ENCODE measurements around the gene PLAC8.

Gene PLAC8

DNA sequence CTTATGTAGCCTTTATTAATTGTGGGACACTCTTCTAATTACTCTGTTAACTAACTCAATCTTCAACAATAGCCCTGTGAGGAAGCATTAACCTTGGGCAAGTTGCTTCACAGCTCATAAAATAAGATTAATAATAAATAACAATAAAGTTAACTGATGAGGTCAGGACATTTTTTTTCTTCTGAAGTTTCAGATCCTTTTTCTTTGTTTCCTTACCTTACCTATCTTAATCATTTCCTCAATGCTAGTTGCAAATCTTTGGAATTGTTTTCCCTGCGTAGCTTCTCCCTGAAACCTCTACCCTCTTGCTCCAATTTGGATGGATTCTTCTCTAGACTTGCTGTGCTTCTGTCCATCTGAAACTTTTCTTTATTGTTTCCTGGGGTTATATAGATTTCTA, 17.5 kb upstream of the PLAC8 start:
- TF ChIP-seq, protein P1, sequence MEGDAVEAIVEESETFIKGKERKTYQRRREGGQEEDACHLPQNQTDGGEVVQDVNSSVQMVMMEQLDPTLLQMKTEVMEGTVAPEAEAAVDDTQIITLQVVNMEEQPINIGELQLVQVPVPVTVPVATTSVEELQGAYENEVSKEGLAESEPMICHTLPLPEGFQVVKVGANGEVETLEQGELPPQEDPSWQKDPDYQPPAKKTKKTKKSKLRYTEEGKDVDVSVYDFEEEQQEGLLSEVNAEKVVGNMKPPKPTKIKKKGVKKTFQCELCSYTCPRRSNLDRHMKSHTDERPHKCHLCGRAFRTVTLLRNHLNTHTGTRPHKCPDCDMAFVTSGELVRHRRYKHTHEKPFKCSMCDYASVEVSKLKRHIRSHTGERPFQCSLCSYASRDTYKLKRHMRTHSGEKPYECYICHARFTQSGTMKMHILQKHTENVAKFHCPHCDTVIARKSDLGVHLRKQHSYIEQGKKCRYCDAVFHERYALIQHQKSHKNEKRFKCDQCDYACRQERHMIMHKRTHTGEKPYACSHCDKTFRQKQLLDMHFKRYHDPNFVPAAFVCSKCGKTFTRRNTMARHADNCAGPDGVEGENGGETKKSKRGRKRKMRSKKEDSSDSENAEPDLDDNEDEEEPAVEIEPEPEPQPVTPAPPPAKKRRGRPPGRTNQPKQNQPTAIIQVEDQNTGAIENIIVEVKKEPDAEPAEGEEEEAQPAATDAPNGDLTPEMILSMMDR (IDR thresholded peaks at IDR 0.05; ENCODE audit: low read depth, low read length, missing control alignments) = no peak
- H3K27ac ChIP-seq = no peak overlapping the region
- no peak overlapping the region for H3K4me3 ChIP-seq (ENCODE audit: low read depth, low read length)
- no peaks in the 10 kb centered on the region for H3K27me3 ChIP-seq (replicated peaks)
- in situ Hi-C loops (cut with HindIII; ENCODE audit: low pct_ligation_motif_present, low sequenced_read_pairs) = no loop called here
- no peaks in the 10 kb centered on the region for H3K36me3 ChIP-seq (replicated peaks)
- DNase-seq = no peak

GRCh38 chr4:83129264-83129663, 14.7 kb upstream of the PLAC8 start:
- DNase-seq = no peak
- in situ Hi-C loops (cut with HindIII; ENCODE audit: low pct_ligation_motif_present, low sequenced_read_pairs) = no loop called here
- H3K27me3 ChIP-seq (replicated peaks) = no peaks in the 10 kb centered on the region
- TF ChIP-seq, protein P1 (IDR thresholded peaks at IDR 0.05; ENCODE audit: low read depth, low read length, missing control alignments) = no peak
- H3K36me3 ChIP-seq (replicated peaks) = no peaks in the 10 kb centered on the region
- no peak overlapping the region for H3K4me3 ChIP-seq (ENCODE audit: low read depth, low read length)
- no peak overlapping the region for H3K27ac ChIP-seq

- peak overlapping the region; percentile 32 for H3K27ac ChIP-seq
- H3K36me3 ChIP-seq (replicated peaks) = no peaks in the 10 kb centered on the region
- no peaks in the 10 kb centered on the region for H3K27me3 ChIP-seq (replicated peaks)
- peak; percentile 89 for DNase-seq
- in situ Hi-C loops (cut with HindIII; ENCODE audit: low pct_ligation_motif_present, low sequenced_read_pairs) = no loop called here
- no peak overlapping the region for H3K4me3 ChIP-seq (ENCODE audit: low read depth, low read length)
- TF ChIP-seq, protein P1 (IDR thresholded peaks at IDR 0.05; ENCODE audit: low read depth, low read length, missing control alignments) = no peak
Measured at GRCh38 chr4:83128240-83128929, 13.9 kb upstream of the PLAC8 start.

DNA sequence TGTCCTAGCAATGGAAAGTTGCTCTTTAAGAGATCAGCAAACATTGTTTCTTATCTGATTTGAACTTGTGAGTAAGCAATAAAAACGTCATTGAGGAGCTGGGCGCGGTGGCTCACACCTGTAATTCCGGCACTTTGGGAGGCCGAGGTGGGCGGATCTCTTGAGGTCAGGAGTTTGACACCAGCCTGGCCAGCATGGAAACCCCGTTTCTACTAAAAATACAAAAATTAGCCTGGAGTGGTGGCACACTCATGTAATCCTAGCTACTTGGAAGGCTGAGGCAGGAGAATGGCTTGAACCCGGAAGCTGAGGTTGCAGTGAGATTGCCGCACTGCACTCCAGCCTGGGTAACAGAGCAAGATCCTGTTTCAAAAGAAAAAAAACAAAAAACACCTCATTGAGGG, 11.2 kb upstream of the PLAC8 start:
- Histone ChIP-seq H3K36me3 (replicated peaks) (no peaks in the 10 kb centered on the region), H3K27ac (no peak overlapping the region), H3K4me3 (ENCODE audit: low read depth, low read length) (no peak overlapping the region), H3K27me3 (replicated peaks) (no peaks in the 10 kb centered on the region)
- DNase-seq = no peak
- TF ChIP-seq, protein P1 (IDR thresholded peaks at IDR 0.05; ENCODE audit: low read depth, low read length, missing control alignments) = no peak
- in situ Hi-C loops (cut with HindIII; ENCODE audit: low pct_ligation_motif_present, low sequenced_read_pairs) = no loop called here

GRCh38 chr4:83124111-83124780, 9.7 kb upstream of the PLAC8 start:
- DNase-seq = no peak

More at GRCh38 chr4:83124111-83124780, 9.7 kb upstream of the PLAC8 start:
- TF ChIP-seq, protein P1 (IDR thresholded peaks at IDR 0.05; ENCODE audit: low read depth, low read length, missing control alignments) = no peak
- Histone ChIP-seq H3K4me3 (ENCODE audit: low read depth, low read length) (no peak overlapping the region), H3K27ac (no peak overlapping the region), H3K27me3 (replicated peaks) (no peaks in the 10 kb centered on the region), H3K36me3 (replicated peaks) (no peaks in the 10 kb centered on the region)
- in situ Hi-C loops (cut with HindIII; ENCODE audit: low pct_ligation_motif_present, low sequenced_read_pairs) = no loop called here

Data from brain microvascular endothelial cell (primary cell).